Endothelial cell of umbilical vein (primary cell): ENCODE measurements around the gene ZFYVE28.

Experiments used
- EZH2 ChIP-seq: IDR thresholded peaks from 2 replicates; pipeline ENCODE4 v1.6.1; 2012; ENCODE audit warnings: borderline replicate concordance, low read depth, mild to moderate bottlenecking, moderate library complexity, low read length, inconsistent platforms; ENCODE audit not compliant: severe bottlenecking
- POLR2A ChIP-seq: IDR thresholded peaks from 2 replicates; pipeline ENCODE4 v1.6.1; 2012; ENCODE audit warnings: low read depth, mild to moderate bottlenecking, control low read depth, low read length
- TF ChIP-seq, protein P1 (sequence below), 2 donors: IDR thresholded peaks; 1 replicate in 1 of 2; 2 replicates in 1 of 2; pipeline ENCODE4 v1.5.1; 2011; ENCODE audit warnings: low read length in 2 of 2, mild to moderate bottlenecking in 2 of 2, moderate library complexity in 2 of 2, control low read depth in 1 of 2, inconsistent platforms in 1 of 2, low read depth in 1 of 2; ENCODE audit not compliant: insufficient read depth in 1 of 2; ENCODE audit errors: extremely low read depth in 1 of 2

DNA sequence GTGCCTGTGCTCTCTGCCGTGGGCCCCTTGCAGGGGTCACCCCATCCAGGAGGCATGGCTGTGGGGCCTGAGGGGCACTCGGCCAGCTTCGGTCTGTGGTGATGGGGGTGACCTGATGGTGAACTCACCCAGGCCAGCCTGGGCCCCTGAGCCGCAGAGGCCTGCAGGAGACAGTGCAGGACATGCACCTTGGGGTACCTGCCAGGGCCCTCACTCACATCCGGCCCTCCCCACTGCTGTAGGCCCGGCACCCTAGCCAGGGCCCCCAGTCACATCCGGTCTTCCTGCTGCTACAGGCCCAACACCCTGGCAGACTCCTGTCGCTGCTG is 7.6 kb upstream of the ZFYVE28 start:
- TF ChIP-seq, protein P1, sequence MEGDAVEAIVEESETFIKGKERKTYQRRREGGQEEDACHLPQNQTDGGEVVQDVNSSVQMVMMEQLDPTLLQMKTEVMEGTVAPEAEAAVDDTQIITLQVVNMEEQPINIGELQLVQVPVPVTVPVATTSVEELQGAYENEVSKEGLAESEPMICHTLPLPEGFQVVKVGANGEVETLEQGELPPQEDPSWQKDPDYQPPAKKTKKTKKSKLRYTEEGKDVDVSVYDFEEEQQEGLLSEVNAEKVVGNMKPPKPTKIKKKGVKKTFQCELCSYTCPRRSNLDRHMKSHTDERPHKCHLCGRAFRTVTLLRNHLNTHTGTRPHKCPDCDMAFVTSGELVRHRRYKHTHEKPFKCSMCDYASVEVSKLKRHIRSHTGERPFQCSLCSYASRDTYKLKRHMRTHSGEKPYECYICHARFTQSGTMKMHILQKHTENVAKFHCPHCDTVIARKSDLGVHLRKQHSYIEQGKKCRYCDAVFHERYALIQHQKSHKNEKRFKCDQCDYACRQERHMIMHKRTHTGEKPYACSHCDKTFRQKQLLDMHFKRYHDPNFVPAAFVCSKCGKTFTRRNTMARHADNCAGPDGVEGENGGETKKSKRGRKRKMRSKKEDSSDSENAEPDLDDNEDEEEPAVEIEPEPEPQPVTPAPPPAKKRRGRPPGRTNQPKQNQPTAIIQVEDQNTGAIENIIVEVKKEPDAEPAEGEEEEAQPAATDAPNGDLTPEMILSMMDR (IDR thresholded peaks at IDR 0.05; ENCODE audit: extremely low read depth in 1 of 2, insufficient read depth in 1 of 2, low read depth in 1 of 2, low read length in 2 of 2) = no peak
- TF ChIP-seq EZH2 = no peak
- TF ChIP-seq POLR2A = no peak
